IPS-18a (cell line): ENCODE measurements around the gene PHF21A.
"Not testable (repeated sequence)": the region's sequence is repeated elsewhere in the genome, so short reads cannot be mapped to it uniquely, and the experiment has no call there.

Source experiments
- H3K27ac ChIP-seq: one replicate; pipeline ENCODE4 v1.5.1; 2013; ENCODE audit warnings: low read length
- H3K27me3 ChIP-seq: one replicate; pipeline ENCODE4 v1.6.1; 2013; ENCODE audit warnings: mild to moderate bottlenecking, low read length; ENCODE audit not compliant: control insufficient read depth, insufficient read depth
- H3K36me3 ChIP-seq: one replicate; pipeline ENCODE4 v1.6.1; 2013; ENCODE audit warnings: low read depth, low read length; ENCODE audit not compliant: control insufficient read depth
- H3K4me1 ChIP-seq: one replicate; pipeline ENCODE4 v1.6.1; 2013; ENCODE audit warnings: low read depth, low read length; ENCODE audit not compliant: control insufficient read depth
- H3K4me3 ChIP-seq: one replicate; pipeline ENCODE4 v1.5.1; 2013; ENCODE audit warnings: low read length
- H3K9ac ChIP-seq: one replicate; pipeline ENCODE4 v1.6.1; 2013; ENCODE audit warnings: mild to moderate bottlenecking, low read length, moderate library complexity
- H3K9me3 ChIP-seq: one replicate; pipeline ENCODE4 v1.6.1; 2013; ENCODE audit warnings: low read depth, low read length; ENCODE audit not compliant: control insufficient read depth

The PHF21A gene

DNA sequence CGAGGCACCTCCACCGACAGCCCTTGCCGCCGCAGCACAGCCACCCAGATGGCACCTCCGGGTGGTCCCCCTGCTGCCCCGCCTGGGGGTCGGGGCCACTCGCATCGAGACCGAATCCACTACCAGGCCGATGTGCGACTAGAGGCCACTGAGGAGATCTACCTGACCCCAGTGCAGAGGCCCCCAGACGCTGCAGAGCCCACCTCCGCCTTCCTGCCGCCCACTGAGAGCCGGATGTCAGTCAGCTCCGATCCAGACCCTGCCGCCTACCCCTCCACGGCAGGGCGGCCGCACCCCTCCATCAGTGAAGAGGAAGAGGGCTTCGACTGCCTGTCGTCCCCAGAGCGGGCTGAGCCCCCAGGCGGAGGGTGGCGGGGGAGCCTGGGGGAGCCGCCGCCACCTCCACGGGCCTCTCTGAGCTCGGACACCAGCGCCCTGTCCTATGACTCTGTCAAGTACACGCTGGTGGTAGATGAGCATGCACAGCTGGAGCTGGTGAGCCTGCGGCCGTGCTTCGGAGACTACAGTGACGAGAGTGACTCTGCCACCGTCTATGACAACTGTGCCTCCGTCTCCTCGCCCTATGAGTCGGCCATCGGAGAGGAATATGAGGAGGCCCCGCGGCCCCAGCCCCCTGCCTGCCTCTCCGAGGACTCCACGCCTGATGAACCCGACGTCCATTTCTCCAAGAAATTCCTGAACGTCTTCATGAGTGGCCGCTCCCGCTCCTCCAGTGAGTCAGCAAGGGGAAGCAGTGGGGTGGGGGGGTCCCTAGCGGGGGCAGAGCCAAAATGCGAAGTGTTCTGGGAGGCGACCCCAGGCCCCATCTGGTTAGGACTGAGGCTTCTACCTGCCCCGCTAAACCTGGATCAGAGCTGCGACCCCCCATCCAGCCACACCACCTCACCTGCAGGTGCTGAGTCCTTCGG, 218.5 kb downstream of the PHF21A start:
- no peaks in the 10 kb centered on the region for H3K9me3 ChIP-seq
- H3K9ac ChIP-seq: no peak overlapping the region
- peaks cover 13% of the 10 kb centered on the region for H3K4me1 ChIP-seq
- peaks cover 24% of the 10 kb centered on the region for H3K36me3 ChIP-seq
- H3K4me3 ChIP-seq: no peak overlapping the region
- H3K27ac ChIP-seq: no peak overlapping the region
- peaks cover 7% of the 10 kb centered on the region for H3K27me3 ChIP-seq

DNA sequence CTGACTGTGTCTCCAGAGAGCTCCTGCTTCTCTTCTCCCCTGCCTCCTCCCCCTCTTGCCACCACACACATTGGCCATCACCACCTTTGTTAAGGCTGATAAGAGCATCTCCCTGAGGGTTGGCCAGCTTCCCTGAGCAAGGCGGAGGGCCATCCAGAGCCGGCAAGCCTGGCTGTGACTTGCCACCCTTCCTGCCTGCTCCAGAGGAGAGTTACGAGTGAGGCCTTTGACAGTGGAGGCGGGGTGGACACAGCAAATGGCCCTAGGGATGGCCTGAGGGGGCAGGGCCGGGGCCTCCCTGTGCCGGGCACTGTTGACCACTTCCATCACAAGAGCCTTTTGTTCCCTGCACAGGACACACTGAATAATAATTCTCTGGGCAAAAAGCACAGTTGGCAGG, 219.6 kb downstream of the PHF21A start:
- Histone ChIP-seq H3K4me3 (no peak overlapping the region), H3K4me1 (peaks cover 13% of the 10 kb centered on the region), H3K27ac (no peak overlapping the region), H3K27me3 (peaks cover 7% of the 10 kb centered on the region), H3K9ac (no peak overlapping the region), H3K36me3 (peaks cover 24% of the 10 kb centered on the region), H3K9me3 (no peaks in the 10 kb centered on the region)

DNA sequence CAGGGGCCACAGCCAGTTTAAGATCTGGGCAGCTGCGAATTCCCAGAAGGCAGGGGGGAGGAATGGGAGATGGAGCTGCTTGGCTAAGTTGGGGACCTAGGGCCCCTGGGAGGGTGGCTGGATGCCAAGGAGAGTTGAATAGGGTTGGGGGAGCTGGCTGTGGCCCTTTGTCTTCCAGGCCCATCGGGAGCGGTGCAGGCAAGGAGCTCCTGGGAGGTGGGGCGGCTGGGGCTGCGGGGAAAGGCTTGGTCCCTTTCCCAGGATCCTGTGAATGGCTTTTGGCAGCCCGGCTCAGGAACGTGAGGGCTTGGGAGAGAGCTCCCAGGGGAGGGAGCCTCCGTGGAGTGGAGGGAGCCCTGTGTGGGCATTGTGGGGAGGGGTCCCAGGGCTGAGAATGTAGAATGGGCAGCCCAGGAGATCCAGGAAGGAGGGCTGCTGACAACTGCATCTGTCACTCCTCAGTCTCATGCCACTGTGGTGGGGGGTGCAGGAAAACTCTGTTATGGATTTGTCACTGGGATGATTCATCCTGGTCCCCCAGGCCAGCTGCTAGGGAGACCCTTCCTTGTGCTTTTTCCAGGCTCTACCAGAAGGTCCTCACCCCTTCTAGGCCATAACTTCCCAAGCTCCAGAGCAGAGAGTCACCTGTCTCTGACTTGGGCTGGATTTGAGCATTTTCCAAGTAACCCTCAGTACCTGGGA, 220.2 kb downstream of the PHF21A start:
- Histone ChIP-seq H3K4me1 (peaks cover 15% of the 10 kb centered on the region), H3K27me3 (peaks cover 7% of the 10 kb centered on the region), H3K4me3 (peak overlapping the region; percentile 60), H3K27ac (no peak overlapping the region), H3K36me3 (peaks cover 24% of the 10 kb centered on the region), H3K9ac (peak overlapping the region; percentile 26), H3K9me3 (no peaks in the 10 kb centered on the region)

DNA sequence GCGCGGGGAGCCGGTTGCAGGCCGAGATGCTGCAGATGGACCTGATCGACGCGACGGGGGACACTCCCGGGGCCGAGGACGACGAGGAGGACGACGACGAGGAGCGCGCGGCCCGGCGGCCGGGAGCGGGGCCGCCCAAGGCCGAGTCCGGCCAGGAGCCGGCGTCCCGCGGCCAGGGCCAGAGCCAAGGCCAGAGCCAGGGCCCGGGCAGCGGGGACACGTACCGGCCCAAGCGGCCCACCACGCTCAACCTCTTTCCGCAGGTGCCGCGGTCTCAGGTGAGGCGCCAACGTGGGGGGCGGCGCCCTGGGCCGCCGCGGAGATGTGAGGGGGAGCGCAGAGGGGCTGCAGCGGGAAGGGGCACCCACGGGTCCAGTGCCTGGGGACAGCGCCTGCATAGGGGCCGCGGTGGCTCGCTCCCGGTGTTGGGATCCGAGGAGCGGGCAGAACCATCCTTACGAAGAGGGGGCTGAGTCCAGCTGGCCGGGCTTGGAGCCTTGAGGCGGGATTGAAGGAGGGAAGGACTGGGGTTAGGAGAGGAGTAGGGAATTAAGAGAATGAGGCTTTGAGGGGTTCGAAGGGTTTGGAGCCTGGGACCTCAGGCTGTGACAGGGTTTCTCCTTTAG, 221.0 kb downstream of the PHF21A start:
- H3K9me3 ChIP-seq, H3K27ac ChIP-seq, H3K27me3 ChIP-seq: not testable (repeated sequence)
- peaks cover 22% of the 10 kb centered on the region for H3K36me3 ChIP-seq
- peak overlapping the region; percentile 26 for H3K9ac ChIP-seq
- H3K4me3 ChIP-seq: peak overlapping the region; percentile 60
- peaks cover 19% of the 10 kb centered on the region for H3K4me1 ChIP-seq

DNA sequence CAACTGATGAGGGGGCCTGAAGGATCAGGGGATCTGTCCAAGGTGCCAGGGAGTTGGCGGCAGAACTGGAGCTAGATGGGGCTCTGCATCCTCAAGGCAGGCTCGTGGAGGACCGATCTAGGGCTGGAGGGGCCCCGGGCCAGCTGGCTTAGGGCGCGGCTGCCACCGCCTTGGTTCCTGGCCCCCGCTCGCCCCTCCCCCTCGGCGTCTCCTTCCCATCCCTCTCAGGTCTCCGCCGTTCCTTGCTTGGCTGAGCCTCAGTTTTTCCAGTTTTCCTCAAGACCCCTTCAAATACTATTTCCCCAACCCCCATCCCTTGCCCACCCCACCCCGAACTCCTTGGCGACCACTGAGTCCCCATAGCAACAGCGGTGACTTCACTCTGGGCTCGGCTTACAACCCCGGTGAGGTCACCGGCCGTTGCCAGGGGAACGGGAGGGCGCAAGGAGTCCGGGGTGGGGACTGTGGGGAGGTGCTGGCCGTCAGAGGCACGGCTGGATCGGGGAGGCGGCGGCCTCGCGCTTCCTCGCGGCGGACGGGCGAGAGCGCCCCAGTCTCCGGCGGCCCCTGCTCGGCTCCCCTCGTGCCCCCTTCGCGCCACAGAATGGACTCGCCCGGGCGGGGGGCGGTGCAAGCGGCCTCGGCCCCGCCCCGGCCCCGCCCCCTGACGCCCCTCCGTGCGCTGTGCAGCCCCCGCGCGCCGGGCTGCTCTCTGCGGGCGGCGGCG, 221.6 kb downstream of the PHF21A start:
- H3K9ac ChIP-seq: peak overlapping the region; percentile 47
- H3K27ac ChIP-seq: no peak overlapping the region
- peaks cover 15% of the 10 kb centered on the region for H3K36me3 ChIP-seq
- H3K4me3 ChIP-seq: peak overlapping the region; percentile 60
- H3K9me3 ChIP-seq: no peaks in the 10 kb centered on the region
- peaks cover 7% of the 10 kb centered on the region for H3K27me3 ChIP-seq
- H3K4me1 ChIP-seq: peaks cover 19% of the 10 kb centered on the region

DNA sequence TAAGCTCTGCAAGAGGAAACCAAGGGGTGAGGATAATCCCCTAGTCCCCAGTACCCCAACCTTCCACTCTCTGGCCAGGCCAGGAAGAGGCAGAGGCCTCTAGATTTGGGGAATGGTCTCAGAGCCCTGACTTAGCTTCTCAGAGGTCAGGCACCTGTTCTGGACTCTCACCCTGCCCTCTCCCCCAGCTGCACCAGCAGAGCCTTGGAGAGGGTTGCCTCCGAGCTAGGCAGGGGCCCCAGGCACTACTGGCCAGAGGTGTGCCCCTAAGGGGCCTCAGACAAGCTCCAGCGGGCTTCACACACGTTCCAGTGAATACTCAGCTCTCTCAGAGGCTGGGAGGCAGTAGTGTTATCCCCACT, 222.2 kb downstream of the PHF21A start:
- H3K9me3 ChIP-seq: no peaks in the 10 kb centered on the region
- H3K27me3 ChIP-seq: peaks cover 7% of the 10 kb centered on the region
- H3K4me1 ChIP-seq: peaks cover 19% of the 10 kb centered on the region
- peaks cover 10% of the 10 kb centered on the region for H3K36me3 ChIP-seq
- H3K27ac ChIP-seq: no peak overlapping the region
- H3K4me3 ChIP-seq: peak overlapping the region; percentile 60
- H3K9ac ChIP-seq: peak overlapping the region; percentile 47

DNA sequence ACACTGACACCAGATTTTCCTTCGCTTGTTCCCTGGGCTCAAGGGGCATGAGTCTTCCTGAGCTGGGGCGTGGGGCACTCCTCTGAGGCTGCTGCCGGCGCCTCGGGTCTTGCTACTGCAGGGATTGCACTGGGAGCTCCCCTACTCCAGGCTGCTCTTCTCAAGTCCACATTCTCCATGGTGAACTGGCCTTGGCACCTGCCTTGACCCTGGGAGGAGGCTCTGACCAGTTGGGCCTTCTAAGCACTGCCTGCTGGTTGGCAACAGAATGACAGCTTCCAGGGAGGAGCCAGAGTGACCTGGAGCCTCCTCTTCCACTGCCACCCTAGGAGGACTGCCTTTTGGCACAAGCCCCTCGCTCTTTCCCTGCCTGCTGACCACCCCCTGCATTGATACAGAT, 223.7 kb downstream of the PHF21A start:
- H3K27me3 ChIP-seq: peaks cover 7% of the 10 kb centered on the region
- H3K27ac ChIP-seq: no peak overlapping the region
- H3K9ac ChIP-seq: no peak overlapping the region
- H3K36me3 ChIP-seq: no peaks in the 10 kb centered on the region
- no peak overlapping the region for H3K4me3 ChIP-seq
- peaks cover 26% of the 10 kb centered on the region for H3K4me1 ChIP-seq
- no peaks in the 10 kb centered on the region for H3K9me3 ChIP-seq

DNA sequence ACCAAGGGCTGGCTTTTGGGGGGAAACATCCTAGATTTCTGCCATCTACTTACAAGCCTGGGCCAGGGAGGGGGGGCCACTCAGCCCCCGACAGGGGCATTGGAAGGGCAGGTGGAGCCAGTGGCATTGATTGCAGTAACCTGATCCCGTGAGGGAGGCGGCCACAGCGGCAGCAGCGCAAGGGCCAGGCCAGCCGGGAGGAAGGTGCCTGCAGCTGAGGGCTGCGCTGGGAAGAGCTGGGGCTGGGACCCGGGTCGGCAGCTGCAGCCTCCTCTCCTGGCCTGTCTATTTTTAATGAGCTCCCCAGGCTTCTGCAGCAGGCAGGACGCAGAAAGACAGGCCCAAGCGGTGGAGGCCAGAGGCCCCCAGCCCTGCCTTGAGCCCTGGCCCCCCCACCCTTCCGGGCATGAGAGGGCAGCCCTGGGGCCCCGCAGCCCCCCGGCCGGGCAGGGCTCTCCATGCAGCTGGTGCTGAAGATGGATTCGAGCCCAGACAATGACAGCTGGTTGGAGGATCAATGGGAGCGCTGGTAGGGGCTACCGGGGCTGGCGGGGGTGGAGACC, 224.8 kb downstream of the PHF21A start:
- no peaks in the 10 kb centered on the region for H3K9me3 ChIP-seq
- peaks cover 7% of the 10 kb centered on the region for H3K27me3 ChIP-seq
- H3K36me3 ChIP-seq: no peaks in the 10 kb centered on the region
- H3K27ac ChIP-seq: no peak overlapping the region
- H3K9ac ChIP-seq: no peak overlapping the region
- H3K4me1 ChIP-seq: peaks cover 26% of the 10 kb centered on the region
- no peak overlapping the region for H3K4me3 ChIP-seq

DNA sequence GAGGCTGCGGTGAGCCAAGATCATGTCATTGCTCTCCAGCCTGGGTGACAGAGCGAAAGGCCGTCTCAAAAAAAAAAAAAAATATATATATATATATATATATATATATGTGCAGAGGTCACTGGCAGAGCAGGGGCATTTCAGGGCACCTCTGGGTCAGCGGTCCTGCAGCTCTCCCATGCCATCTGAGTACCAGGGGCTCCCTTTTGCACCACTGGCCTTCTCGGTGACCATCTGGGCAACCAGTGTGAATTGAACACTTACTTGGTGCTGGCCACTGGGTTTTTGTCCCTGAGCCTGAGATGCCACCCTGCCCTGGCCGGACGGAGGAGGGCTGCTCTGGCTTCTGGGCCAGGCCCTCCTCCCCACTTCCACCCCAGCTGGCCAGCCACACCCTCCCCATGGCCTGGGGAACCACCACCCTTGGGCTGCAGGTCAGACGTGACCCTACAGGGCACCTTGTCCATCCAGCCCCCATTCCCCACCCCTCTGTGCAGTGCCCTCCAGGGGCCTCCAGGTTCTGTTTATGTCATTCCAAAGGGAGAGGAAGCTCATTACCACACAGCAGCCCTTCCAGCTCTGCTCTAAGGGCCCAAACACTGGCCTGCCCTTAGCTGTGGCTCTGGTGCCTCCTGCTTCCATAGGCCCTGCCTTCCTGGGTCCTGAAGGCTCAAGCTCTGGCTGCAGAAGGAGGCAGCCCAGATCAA, 225.5 kb downstream of the PHF21A start:
- H3K27ac ChIP-seq: no peak overlapping the region
- peaks cover 3% of the 10 kb centered on the region for H3K27me3 ChIP-seq
- H3K36me3 ChIP-seq: no peaks in the 10 kb centered on the region
- no peaks in the 10 kb centered on the region for H3K9me3 ChIP-seq
- H3K4me1 ChIP-seq: peaks cover 23% of the 10 kb centered on the region
- no peak overlapping the region for H3K9ac ChIP-seq
- H3K4me3 ChIP-seq: no peak overlapping the region

DNA sequence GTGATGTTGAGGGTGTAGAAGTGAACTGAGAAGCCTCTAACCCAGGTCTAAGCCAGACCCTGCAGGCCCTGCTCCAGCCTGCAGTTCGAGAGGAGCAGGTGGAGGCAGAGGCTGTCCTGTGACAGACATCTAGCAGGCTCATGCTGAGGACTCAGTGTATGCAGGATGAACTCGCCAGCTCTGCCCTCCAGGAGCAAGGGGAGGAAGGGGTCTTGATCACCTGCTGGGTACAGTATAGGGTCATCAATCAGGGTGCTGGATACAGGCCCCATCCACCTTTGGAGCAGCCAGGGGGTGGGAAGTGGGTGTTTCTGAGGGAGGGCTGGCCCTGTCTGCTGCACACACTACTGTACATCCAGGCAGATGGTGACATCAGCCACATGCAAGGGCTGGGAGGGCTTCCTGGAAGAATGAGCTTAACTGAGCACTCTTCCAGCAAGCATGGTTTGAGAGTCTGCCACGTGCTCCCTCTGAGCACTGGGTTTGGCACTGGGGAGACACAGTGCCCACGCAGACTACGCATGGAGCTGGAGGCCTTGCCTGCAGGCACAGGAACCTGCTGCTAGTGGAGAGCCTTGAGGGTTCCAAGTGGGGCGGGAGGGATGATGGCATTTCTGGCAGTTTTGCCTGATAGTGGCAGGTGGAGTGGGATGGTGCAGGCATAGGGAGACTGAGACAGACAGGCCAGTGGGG, 226.6 kb downstream of the PHF21A start:
- no peak overlapping the region for H3K27ac ChIP-seq
- H3K4me3 ChIP-seq: no peak overlapping the region
- H3K27me3 ChIP-seq: no peaks in the 10 kb centered on the region
- no peaks in the 10 kb centered on the region for H3K9me3 ChIP-seq
- H3K36me3 ChIP-seq: no peaks in the 10 kb centered on the region
- H3K4me1 ChIP-seq: peaks cover 20% of the 10 kb centered on the region
- no peak overlapping the region for H3K9ac ChIP-seq
